Endothelial cell of umbilical vein (primary cell): ENCODE results near the gene PACSIN2.

Experiments
- EZH2 ChIP-seq: IDR thresholded peaks from 2 replicates; pipeline ENCODE4 v1.6.1; 2012; ENCODE audit warnings: borderline replicate concordance, low read depth, mild to moderate bottlenecking, moderate library complexity, low read length, inconsistent platforms; ENCODE audit not compliant: severe bottlenecking
- FOS ChIP-seq: IDR thresholded peaks from 2 replicates; pipeline ENCODE4 v1.6.1; 2011; ENCODE audit warnings: mild to moderate bottlenecking, low read length, moderate library complexity, borderline replicate concordance; ENCODE audit not compliant: insufficient read depth
- GATA2 ChIP-seq: IDR thresholded peaks from 2 replicates; pipeline ENCODE4 v1.7.0; 2011; ENCODE audit warnings: low read depth, mild to moderate bottlenecking, moderate library complexity, mixed read lengths, low read length; ENCODE audit not compliant: insufficient read length, insufficient read depth
- MYC ChIP-seq: IDR thresholded peaks from one replicate; pipeline ENCODE4 v1.6.1; 2011; ENCODE audit warnings: mild to moderate bottlenecking, low read depth, low read length
- POLR2A ChIP-seq: IDR thresholded peaks from 2 replicates; pipeline ENCODE4 v1.6.1; 2012; ENCODE audit warnings: low read depth, mild to moderate bottlenecking, control low read depth, low read length
- POLR2AphosphoS5 ChIP-seq: IDR thresholded peaks from 2 replicates; pipeline ENCODE4 v1.6.1; 2012; ENCODE audit warnings: low read depth, mild to moderate bottlenecking, control low read depth, low read length, moderate library complexity; ENCODE audit not compliant: insufficient read depth
- TF ChIP-seq, protein P1 (sequence below), 2 donors: IDR thresholded peaks; 1 replicate in 1 of 2; 2 replicates in 1 of 2; pipeline ENCODE4 v1.5.1; 2011; ENCODE audit warnings: low read length in 2 of 2, mild to moderate bottlenecking in 2 of 2, moderate library complexity in 2 of 2, control low read depth in 1 of 2, inconsistent platforms in 1 of 2, low read depth in 1 of 2; ENCODE audit not compliant: insufficient read depth in 1 of 2; ENCODE audit errors: extremely low read depth in 1 of 2
- TF ChIP-seq, protein P2 (sequence below): IDR thresholded peaks from 2 replicates; pipeline ENCODE4 v1.6.1; 2011; ENCODE audit not compliant: insufficient read depth, insufficient read length

DNA sequence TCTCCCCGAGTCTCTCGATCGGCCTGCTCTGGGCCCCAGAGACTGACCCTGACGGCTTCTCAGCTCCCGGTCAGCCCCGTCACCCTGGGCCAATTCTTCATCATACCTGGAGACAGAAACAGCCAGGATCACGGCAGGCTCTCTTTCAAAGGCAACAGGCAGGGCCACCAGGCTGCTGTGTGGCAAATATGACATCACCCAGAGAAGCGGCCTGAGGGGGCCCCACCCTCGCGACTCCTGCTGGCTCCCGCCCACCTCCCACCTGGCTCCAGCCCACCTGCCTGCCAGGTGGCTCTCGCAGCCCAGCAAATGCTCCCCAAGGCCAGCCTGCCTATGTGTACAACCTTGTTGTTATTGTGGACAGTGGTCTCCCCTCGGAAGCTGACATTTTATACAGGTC lies 24.9 kb upstream of the PACSIN2 start:
- TF ChIP-seq, protein P1, sequence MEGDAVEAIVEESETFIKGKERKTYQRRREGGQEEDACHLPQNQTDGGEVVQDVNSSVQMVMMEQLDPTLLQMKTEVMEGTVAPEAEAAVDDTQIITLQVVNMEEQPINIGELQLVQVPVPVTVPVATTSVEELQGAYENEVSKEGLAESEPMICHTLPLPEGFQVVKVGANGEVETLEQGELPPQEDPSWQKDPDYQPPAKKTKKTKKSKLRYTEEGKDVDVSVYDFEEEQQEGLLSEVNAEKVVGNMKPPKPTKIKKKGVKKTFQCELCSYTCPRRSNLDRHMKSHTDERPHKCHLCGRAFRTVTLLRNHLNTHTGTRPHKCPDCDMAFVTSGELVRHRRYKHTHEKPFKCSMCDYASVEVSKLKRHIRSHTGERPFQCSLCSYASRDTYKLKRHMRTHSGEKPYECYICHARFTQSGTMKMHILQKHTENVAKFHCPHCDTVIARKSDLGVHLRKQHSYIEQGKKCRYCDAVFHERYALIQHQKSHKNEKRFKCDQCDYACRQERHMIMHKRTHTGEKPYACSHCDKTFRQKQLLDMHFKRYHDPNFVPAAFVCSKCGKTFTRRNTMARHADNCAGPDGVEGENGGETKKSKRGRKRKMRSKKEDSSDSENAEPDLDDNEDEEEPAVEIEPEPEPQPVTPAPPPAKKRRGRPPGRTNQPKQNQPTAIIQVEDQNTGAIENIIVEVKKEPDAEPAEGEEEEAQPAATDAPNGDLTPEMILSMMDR (IDR thresholded peaks at IDR 0.05; ENCODE audit: extremely low read depth in 1 of 2, insufficient read depth in 1 of 2, low read depth in 1 of 2, low read length in 2 of 2) = no peak
- no peak for TF ChIP-seq MYC
- no peak for TF ChIP-seq POLR2A
- no peak for TF ChIP-seq POLR2AphosphoS5
- no peak for TF ChIP-seq FOS
- TF ChIP-seq EZH2 = no peak
- TF ChIP-seq, protein P2, sequence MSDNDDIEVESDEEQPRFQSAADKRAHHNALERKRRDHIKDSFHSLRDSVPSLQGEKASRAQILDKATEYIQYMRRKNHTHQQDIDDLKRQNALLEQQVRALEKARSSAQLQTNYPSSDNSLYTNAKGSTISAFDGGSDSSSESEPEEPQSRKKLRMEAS = no peak
- TF ChIP-seq GATA2 = no peak
